Activated naive CD8-positive, alpha-beta T cell treated with anti-CD3 and anti-CD28 coated beads for 36 hours (primary cell): Measurements from ENCODE around the gene CCDC180. TPM values are rescaled to one million over a fixed set of nuclear protein-coding genes. Genes with fewer than 3 reads are reported as not detected.

ENCODE experiments used
- DNase-seq: peaks from one replicate; pipeline ENCODE4 v3.0.0; 2021
- H3K27ac Mint-ChIP-seq: one replicate; pipeline ENCODE4 v1.8.0; 2022; ENCODE audit warnings: mild to moderate bottlenecking, moderate library complexity, mixed read lengths
- H3K27me3 Mint-ChIP-seq: one replicate; pipeline ENCODE4 v1.8.0; 2022; ENCODE audit warnings: mild to moderate bottlenecking, mixed read lengths
- H3K36me3 Mint-ChIP-seq: one replicate; pipeline ENCODE4 v1.8.0; 2021; ENCODE audit warnings: mild to moderate bottlenecking, mixed read lengths
- H3K4me1 Mint-ChIP-seq: one replicate; pipeline ENCODE4 v1.8.0; 2021; ENCODE audit warnings: mixed read lengths
- H3K4me3 Mint-ChIP-seq: one replicate; pipeline ENCODE4 v1.8.0; 2022; ENCODE audit warnings: mild to moderate bottlenecking, moderate library complexity, mixed read lengths
- H3K9me3 Mint-ChIP-seq: one replicate; pipeline ENCODE4 v1.8.0; 2022; ENCODE audit warnings: mixed read lengths
- total RNA-seq, 2 experiments: library from RNA; stranded (reverse); gene quantifications; one replicate each; pipeline ENCODE4 v1.2.3, GENCODE V29; 2021

The CCDC180 gene
- total RNA-seq, 2 experiments from 2014 or later: 0.54 to 1.3 TPM

GRCh38 chr9:97301974-97302373 lies 5.5 kb upstream of the CCDC180 start:
- Mint-ChIP-seq H3K27ac (no peak overlapping the region), H3K9me3 (peaks cover 20% of the 10 kb centered on the region), H3K4me3 (no peak overlapping the region), H3K4me1 (no peaks in the 10 kb centered on the region), H3K27me3 (no peaks in the 10 kb centered on the region), H3K36me3 (peaks cover 14% of the 10 kb centered on the region)
- DNase-seq: no peak

GRCh38 chr9:97304586-97304985 lies 2.9 kb upstream of the CCDC180 start:
- H3K36me3 Mint-ChIP-seq: peaks cover 4% of the 10 kb centered on the region
- H3K27ac Mint-ChIP-seq: no peak overlapping the region
- H3K9me3 Mint-ChIP-seq: peaks cover 5% of the 10 kb centered on the region
- H3K4me1 Mint-ChIP-seq: no peaks in the 10 kb centered on the region
- no peak for DNase-seq
- H3K4me3 Mint-ChIP-seq: no peak overlapping the region
- no peaks in the 10 kb centered on the region for H3K27me3 Mint-ChIP-seq

- peaks cover 5% of the 10 kb centered on the region for H3K9me3 Mint-ChIP-seq
- no peak overlapping the region for H3K4me3 Mint-ChIP-seq
- peaks cover 4% of the 10 kb centered on the region for H3K36me3 Mint-ChIP-seq
- H3K27ac Mint-ChIP-seq: no peak overlapping the region
- H3K4me1 Mint-ChIP-seq: no peaks in the 10 kb centered on the region
- DNase-seq: no peak
- H3K27me3 Mint-ChIP-seq: no peaks in the 10 kb centered on the region
These were observed 1.8 kb upstream of the CCDC180 start for GRCh38 chr9:97305501-97306298.

- Mint-ChIP-seq H3K4me1 (no peaks in the 10 kb centered on the region), H3K36me3 (peaks cover 4% of the 10 kb centered on the region), H3K27me3 (no peaks in the 10 kb centered on the region), H3K27ac (no peak overlapping the region), H3K9me3 (peaks cover 3% of the 10 kb centered on the region), H3K4me3 (no peak overlapping the region)
- DNase-seq: peak; percentile 34
These were observed 368 bp upstream of the CCDC180 start for GRCh38 chr9:97307091-97307490.

- DNase-seq: no peak
- Mint-ChIP-seq H3K27me3 (no peaks in the 10 kb centered on the region), H3K9me3 (no peaks in the 10 kb centered on the region), H3K4me1 (no peaks in the 10 kb centered on the region), H3K4me3 (no peak overlapping the region), H3K36me3 (peaks cover 1% of the 10 kb centered on the region), H3K27ac (no peak overlapping the region)
These were observed 1.8 kb downstream of the CCDC180 start for GRCh38 chr9:97309260-97309659.

- Mint-ChIP-seq H3K27ac (no peak overlapping the region), H3K27me3 (no peaks in the 10 kb centered on the region)
- DNase-seq: no peak
These were observed 2.6 kb downstream of the CCDC180 start for GRCh38 chr9:97310023-97310422.

GRCh38 chr9:97310896-97311295 lies 3.4 kb downstream of the CCDC180 start:
- H3K27ac Mint-ChIP-seq: no peak overlapping the region
- no peaks in the 10 kb centered on the region for H3K27me3 Mint-ChIP-seq
- H3K9me3 Mint-ChIP-seq: no peaks in the 10 kb centered on the region
- H3K4me1 Mint-ChIP-seq: no peaks in the 10 kb centered on the region
- H3K36me3 Mint-ChIP-seq: peaks cover 3% of the 10 kb centered on the region
- no peak for DNase-seq
- H3K4me3 Mint-ChIP-seq: no peak overlapping the region

More at GRCh38 chr9:97310023-97310422, 2.6 kb downstream of the CCDC180 start:
- Mint-ChIP-seq H3K9me3 (no peaks in the 10 kb centered on the region), H3K4me1 (no peaks in the 10 kb centered on the region), H3K36me3 (peaks cover 1% of the 10 kb centered on the region), H3K4me3 (no peak overlapping the region)

GRCh38 chr9:97311798-97312500 lies 4.5 kb downstream of the CCDC180 start:
- Mint-ChIP-seq H3K36me3 (peaks cover 3% of the 10 kb centered on the region), H3K27me3 (no peaks in the 10 kb centered on the region), H3K4me1 (no peaks in the 10 kb centered on the region), H3K27ac (no peak overlapping the region), H3K4me3 (no peak overlapping the region), H3K9me3 (no peaks in the 10 kb centered on the region)
- DNase-seq: no peak

GRCh38 chr9:97312556-97312955 lies 5.1 kb downstream of the CCDC180 start:
- Mint-ChIP-seq H3K9me3 (no peaks in the 10 kb centered on the region), H3K27ac (no peak overlapping the region), H3K4me1 (no peaks in the 10 kb centered on the region), H3K27me3 (no peaks in the 10 kb centered on the region), H3K36me3 (peaks cover 3% of the 10 kb centered on the region), H3K4me3 (no peak overlapping the region)
- DNase-seq: no peak

GRCh38 chr9:97313243-97313642 lies 5.8 kb downstream of the CCDC180 start:
- H3K36me3 Mint-ChIP-seq: peaks cover 3% of the 10 kb centered on the region
- no peak for DNase-seq
- H3K27ac Mint-ChIP-seq: no peak overlapping the region
- no peaks in the 10 kb centered on the region for H3K4me1 Mint-ChIP-seq
- H3K9me3 Mint-ChIP-seq: no peaks in the 10 kb centered on the region
- no peaks in the 10 kb centered on the region for H3K27me3 Mint-ChIP-seq
- H3K4me3 Mint-ChIP-seq: no peak overlapping the region

GRCh38 chr9:97313746-97314145 lies 6.3 kb downstream of the CCDC180 start:
- H3K27ac Mint-ChIP-seq: no peak overlapping the region

GRCh38 chr9:97314503-97314902 lies 7.0 kb downstream of the CCDC180 start:
- peaks cover 8% of the 10 kb centered on the region for H3K4me1 Mint-ChIP-seq
- peaks cover 3% of the 10 kb centered on the region for H3K36me3 Mint-ChIP-seq
- no peak overlapping the region for H3K27ac Mint-ChIP-seq

More at GRCh38 chr9:97313746-97314145, 6.3 kb downstream of the CCDC180 start:
- Mint-ChIP-seq H3K4me1 (peaks cover 3% of the 10 kb centered on the region), H3K27me3 (no peaks in the 10 kb centered on the region), H3K4me3 (no peak overlapping the region), H3K36me3 (peaks cover 3% of the 10 kb centered on the region), H3K9me3 (no peaks in the 10 kb centered on the region)
- DNase-seq: no peak

GRCh38 chr9:97315550-97315949 lies 8.1 kb downstream of the CCDC180 start:
- DNase-seq: no peak
- Mint-ChIP-seq H3K9me3 (no peaks in the 10 kb centered on the region), H3K4me3 (no peak overlapping the region), H3K27me3 (no peaks in the 10 kb centered on the region), H3K4me1 (peaks cover 9% of the 10 kb centered on the region), H3K27ac (no peak overlapping the region), H3K36me3 (peaks cover 8% of the 10 kb centered on the region)

More at GRCh38 chr9:97314503-97314902, 7.0 kb downstream of the CCDC180 start:
- Mint-ChIP-seq H3K9me3 (no peaks in the 10 kb centered on the region), H3K4me3 (no peak overlapping the region), H3K27me3 (no peaks in the 10 kb centered on the region)
- DNase-seq: no peak

GRCh38 chr9:97316904-97317303 lies 9.4 kb downstream of the CCDC180 start:
- Mint-ChIP-seq H3K27ac (no peak overlapping the region), H3K4me1 (peaks cover 9% of the 10 kb centered on the region), H3K4me3 (no peak overlapping the region), H3K27me3 (no peaks in the 10 kb centered on the region), H3K36me3 (peaks cover 8% of the 10 kb centered on the region), H3K9me3 (no peaks in the 10 kb centered on the region)
- DNase-seq: no peak

- Mint-ChIP-seq H3K36me3 (peaks cover 10% of the 10 kb centered on the region), H3K4me3 (no peak overlapping the region), H3K4me1 (peaks cover 9% of the 10 kb centered on the region), H3K27ac (no peak overlapping the region), H3K9me3 (no peaks in the 10 kb centered on the region), H3K27me3 (no peaks in the 10 kb centered on the region)
- DNase-seq: no peak
These were observed 11.0 kb downstream of the CCDC180 start for GRCh38 chr9:97318433-97318832.
